HG03354 (cell line): ENCODE results near the gene SPEF1.
"Not testable (repeated sequence)": the region's sequence is repeated elsewhere in the genome, so short reads cannot be mapped to it uniquely, and the experiment has no call there.

Experiments
- ATAC-seq: cut with Tn5 transposase; IDR thresholded peaks from one replicate; pipeline ENCODE4 v1.9.1; 2021; ENCODE audit warnings: mild to moderate bottlenecking; ENCODE audit not compliant: unreplicated experiment, poor library complexity, severe bottlenecking

SPEF1 gene, protein sequence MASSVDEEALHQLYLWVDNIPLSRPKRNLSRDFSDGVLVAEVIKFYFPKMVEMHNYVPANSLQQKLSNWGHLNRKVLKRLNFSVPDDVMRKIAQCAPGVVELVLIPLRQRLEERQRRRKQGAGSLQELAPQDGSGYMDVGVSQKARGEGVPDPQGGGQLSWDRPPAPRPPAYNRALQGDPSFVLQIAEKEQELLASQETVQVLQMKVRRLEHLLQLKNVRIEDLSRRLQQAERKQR

GRCh38 chr20:3781153-3781910 lies at the start of gene SPEF1:
SPEF1 (minus strand) TSS chr20:3781448; CDS start chr20:3781287, 161 bp downstream.
- ATAC-seq = no peak

- not testable (repeated sequence) for ATAC-seq
These were observed 48.6 kb upstream of the SPEF1 start for GRCh38 chr20:3829891-3830290.

DNA sequence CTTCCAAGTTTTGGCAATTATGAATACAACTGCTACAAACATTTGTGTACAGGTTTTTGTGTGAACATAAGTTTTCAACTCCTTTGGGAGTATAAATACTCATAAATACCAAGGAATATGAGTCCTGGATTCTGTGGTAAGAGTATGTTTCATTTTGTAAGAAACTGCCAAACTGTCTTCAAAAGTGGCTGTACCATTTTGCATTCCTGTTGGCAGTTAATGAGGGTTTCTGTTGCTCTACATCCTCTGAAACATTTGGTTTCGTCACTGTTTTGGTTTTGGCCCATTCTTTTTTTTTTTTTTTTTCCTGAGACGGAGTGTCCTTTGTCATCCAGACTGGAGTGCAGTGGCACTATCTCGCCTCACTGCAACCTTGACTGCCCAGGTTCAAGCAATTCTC lies 47.5 kb upstream of the SPEF1 start:
- ATAC-seq = no peak

DNA sequence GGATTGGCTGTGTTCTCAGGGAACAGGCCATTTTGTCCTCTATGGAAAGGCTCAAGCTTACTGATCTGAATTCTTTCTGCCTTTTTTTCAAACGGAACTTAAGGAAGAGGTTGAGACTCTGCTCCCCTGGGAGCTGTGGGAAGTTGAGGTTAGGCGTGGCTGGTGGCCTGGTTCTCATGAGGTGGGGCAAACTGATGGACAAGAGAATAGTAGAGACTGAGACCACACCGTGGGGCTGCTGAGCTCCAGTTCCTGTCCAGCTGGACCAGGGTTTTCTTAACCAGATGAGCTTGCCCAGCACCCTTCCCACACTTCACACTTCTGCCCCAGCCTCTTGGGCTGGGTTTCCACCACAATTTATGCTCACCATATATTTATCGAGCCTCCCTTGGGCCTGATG lies 45.2 kb upstream of the SPEF1 start:
- no peak for ATAC-seq

DNA sequence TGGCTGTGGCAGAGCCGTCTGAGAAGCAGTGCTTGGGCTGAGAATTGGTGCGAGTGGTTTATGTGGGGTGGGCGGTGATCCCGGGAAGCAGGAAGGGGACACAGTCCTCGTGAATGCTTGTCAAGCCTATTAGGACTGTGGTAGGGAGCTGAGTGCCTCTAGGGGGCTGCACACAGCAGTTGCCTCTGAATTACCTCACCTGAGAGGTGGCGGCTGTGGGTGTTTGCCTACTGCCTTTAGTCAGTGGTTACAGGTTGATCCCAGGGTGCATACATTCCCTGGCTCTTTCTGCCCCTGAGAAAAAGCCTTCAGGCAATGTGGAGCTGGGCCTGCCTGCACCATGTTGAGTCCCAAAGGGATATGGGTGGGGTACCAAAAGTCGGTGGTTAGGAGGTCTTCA lies 44.3 kb upstream of the SPEF1 start:
- no peak for ATAC-seq

GRCh38 chr20:3823881-3824280 lies 42.6 kb upstream of the SPEF1 start:
- no peak for ATAC-seq

- ATAC-seq = no peak
These were observed 40.7 kb upstream of the SPEF1 start for GRCh38 chr20:3821996-3822395.

GRCh38 chr20:3820901-3821727 lies 39.9 kb upstream of the SPEF1 start:
- peak; percentile 17 for ATAC-seq

- ATAC-seq = peak; percentile 81
These were observed 39.0 kb upstream of the SPEF1 start, which contains the start of gene AP5S1 for GRCh38 chr20:3820048-3820900. AP5S1 (plus strand) TSS chr20:3820547; CDS start chr20:3822118, 1,571 bp downstream.

DNA sequence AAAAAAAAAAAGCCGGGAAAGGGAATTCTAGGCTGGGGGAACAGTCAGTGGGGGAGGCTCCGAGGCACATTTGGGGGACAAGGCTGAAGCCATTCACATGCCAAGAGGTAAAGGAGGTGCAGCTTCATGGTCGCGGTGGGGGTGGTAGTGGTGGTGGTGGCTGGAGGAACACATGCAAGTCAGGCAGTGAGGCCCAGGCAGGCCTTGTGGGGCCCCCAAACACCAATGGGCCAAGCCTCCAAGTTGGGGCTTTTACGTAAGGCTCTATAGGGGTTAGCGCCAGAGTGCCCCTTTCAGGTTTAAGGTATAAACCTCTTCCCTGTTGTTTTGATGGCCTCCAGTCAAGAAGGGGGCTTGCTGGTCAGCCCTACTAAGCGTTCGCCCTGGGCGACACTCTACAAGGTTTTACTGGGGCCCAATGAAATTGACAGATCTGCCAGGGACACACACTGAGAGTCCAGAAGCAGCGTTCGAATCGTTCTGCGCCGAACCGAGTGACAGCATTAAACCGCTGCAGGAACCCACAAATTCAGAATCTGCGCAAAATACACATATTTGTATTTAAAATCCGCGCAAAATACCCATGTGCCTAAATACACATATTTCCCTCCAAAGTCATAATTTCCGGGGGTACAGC lies 38.3 kb upstream of the SPEF1 start:
- ATAC-seq = no peak

- ATAC-seq = no peak
These were observed 37.2 kb upstream of the SPEF1 start for GRCh38 chr20:3818155-3819151.

DNA sequence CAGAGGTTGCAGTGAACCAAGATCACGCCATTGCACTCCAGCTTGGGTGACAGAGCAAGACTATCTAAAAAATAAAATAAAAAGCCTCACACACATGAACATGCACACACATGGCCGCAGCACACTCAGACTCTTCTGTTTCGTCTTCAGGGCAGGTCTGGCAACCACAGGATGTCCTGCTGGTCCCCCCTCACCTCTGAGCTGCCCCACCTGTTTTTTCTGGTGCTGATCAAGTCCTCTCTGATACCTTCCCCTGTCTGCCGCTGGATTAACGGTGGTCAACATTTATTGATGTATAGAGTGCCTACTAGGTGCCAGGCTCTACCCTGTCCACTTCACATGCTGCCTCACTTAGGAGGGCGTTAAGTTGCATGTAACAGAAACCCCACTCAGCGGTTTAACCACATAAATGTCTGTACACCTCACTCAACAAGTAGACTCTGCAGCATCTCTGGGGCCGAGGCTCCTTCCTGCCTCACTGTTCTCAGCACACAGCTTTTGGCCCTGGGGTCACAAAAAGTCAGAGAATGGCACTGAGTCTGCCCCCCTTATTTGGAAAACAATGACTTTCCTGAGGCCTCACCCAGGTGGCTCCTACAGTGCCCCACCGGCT lies 34.6 kb upstream of the SPEF1 start:
- no peak for ATAC-seq

DNA sequence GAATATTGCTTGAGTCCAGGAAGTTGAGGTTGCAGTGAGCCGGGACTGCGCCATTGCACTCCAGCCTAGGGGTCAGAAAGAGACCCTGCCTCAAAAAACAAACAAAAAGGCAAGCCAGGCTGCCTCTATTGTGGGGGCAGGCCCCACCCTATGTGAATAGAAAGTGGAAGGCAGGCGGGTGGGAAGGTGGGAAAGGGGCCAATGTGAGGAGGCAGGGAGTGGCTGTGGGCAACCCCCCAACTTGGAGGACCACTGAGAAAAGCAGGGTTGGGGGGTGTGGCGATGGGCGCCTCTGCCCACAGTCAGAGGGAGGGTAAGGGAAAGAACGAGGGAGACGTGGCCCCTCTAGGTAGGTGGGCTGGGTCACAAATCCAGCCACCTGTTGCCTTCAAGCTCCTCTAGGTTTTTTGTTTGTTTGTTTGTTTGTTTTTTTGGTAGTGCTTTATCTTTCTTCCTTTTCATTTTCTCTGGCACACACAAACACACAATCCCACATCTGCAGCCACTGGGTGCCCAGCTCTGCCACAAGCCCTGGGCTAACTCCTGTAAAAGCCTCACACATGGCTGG lies 33.8 kb upstream of the SPEF1 start:
- ATAC-seq = no peak

GRCh38 chr20:3813848-3814581 lies 32.8 kb upstream of the SPEF1 start:
- no peak for ATAC-seq

DNA sequence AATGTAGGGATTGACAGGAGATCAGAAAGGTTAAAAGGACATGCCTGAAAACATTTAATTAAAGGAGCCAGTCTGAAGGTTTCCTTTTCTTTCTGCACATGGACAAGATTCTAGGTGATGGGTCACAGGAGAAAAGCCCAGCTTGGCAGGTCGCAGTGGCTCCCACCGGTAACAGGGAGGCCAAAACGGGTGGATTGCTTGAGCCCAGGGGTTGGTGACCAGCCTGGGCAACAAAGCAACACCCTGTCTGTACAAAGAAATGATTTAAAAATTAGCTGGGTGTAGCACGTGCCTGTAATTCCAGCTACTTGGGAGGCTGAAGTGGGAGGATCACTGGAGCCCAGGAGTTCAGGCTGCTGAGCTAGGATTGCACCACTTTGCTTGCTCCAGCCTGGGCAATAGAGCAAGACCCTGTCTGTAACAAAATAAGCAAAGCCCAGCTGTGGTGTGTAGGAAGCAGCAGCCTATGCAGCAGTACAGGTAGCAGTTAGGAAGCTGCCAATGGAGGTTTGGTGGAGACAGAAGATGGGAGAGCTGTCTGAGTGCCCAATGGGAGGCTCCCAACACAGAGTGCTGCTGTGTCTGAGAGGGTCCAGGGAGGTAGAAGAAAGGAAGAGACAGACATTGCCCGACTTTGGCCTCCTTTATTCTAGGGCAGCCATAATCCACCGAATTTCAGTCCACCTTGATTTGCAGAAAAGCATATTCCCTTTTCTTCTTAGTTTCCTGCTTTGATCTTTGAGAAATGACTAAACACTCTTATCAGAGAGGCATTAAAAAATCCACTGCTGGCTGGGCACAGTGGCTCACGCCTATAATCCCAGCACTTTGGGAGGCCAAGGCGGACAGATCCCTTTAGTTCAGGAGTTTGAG lies 32.0 kb upstream of the SPEF1 start:
- no peak for ATAC-seq

DNA sequence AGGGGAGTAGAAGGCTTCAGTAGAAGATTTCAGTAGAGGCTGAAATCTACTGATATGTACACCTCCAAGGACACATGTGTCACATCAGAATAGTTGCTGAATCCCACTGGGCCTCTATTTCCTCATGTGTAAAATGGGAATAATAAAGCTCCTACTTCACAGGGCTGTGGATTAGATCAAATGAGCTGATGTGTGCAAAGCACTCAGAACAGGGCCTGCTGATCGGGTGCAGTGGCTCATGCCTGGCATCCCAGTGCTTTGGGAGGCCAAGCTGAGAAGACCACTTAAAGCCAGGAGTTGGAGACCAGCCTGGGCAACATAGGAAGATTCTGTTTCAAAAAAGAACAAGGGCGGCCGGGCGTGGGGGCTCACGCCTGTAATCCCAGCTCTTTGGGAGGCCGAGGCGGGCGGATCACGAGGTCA lies 31.0 kb upstream of the SPEF1 start:
- ATAC-seq = no peak
